Stomach (tissue), 4 donors: Measurements from ENCODE around the gene KPNA3.

Experiments
- POLR2AphosphoS5 ChIP-seq, 3 donors: sonication (generic); formaldehyde crosslinking; IDR thresholded peaks; one replicate each; pipeline ENCODE4 v1.6.1; 2016; ENCODE audit warnings: antibody characterized with exemption in 3 of 3
- TF ChIP-seq, protein P1 (sequence below), 7 experiments: fragments of 450-650 bp in 4 of 7; fragments of 200-600 bp in 3 of 7; sonication (generic) in 3 of 7; IDR thresholded peaks; one replicate each; pipeline ENCODE4 v1.5.1; 2016 to 2019; ENCODE audit warnings: antibody characterized with exemption in 7 of 7, control low read depth in 2 of 7, mild to moderate bottlenecking in 1 of 7

- TF ChIP-seq, protein P1, sequence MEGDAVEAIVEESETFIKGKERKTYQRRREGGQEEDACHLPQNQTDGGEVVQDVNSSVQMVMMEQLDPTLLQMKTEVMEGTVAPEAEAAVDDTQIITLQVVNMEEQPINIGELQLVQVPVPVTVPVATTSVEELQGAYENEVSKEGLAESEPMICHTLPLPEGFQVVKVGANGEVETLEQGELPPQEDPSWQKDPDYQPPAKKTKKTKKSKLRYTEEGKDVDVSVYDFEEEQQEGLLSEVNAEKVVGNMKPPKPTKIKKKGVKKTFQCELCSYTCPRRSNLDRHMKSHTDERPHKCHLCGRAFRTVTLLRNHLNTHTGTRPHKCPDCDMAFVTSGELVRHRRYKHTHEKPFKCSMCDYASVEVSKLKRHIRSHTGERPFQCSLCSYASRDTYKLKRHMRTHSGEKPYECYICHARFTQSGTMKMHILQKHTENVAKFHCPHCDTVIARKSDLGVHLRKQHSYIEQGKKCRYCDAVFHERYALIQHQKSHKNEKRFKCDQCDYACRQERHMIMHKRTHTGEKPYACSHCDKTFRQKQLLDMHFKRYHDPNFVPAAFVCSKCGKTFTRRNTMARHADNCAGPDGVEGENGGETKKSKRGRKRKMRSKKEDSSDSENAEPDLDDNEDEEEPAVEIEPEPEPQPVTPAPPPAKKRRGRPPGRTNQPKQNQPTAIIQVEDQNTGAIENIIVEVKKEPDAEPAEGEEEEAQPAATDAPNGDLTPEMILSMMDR (IDR thresholded peaks at IDR 0.05): no peak
- no peak for TF ChIP-seq POLR2AphosphoS5 (IDR thresholded peaks at IDR 0.05)
Observed at GRCh38 chr13:49827891-49828290, 35.4 kb upstream of the KPNA3 start.
